Sigmoid colon (tissue), 7 donors: ENCODE data around the gene RESF1. TPM values are rescaled to one million over a fixed set of nuclear protein-coding genes. Genes with fewer than 3 reads are reported as not detected.

Experiments used
- DNase-seq: peaks from one replicate; pipeline ENCODE4 v3.0.0-alpha.2; 2019
- H3K27ac ChIP-seq, 4 donors: fragments of 200-600 bp; sonication (generic); one replicate each; pipeline ENCODE4 v1.5.1; 2016 to 2019; ENCODE audit warnings: mild to moderate bottlenecking in 1 of 4
- H3K27me3 ChIP-seq, 3 donors: fragments of 200-600 bp; sonication (generic); one replicate each; pipeline ENCODE4 v1.5.1; 2019; ENCODE audit warnings: mild to moderate bottlenecking in 1 of 3
- H3K36me3 ChIP-seq, 4 donors: fragments of 200-600 bp; sonication (generic); one replicate each; pipeline ENCODE4 v1.5.1; 2016 to 2019
- H3K4me1 ChIP-seq, 4 donors: fragments of 200-600 bp; sonication (generic); one replicate each; pipeline ENCODE4 v1.5.1; 2017 to 2019
- H3K4me3 ChIP-seq, 4 donors: fragments of 200-600 bp; sonication (generic); one replicate each; pipeline ENCODE4 v1.5.1; 2017 to 2019; ENCODE audit warnings: mild to moderate bottlenecking in 2 of 4, moderate library complexity in 1 of 4
- H3K9me3 ChIP-seq, 4 donors: fragments of 200-600 bp in 3 of 4; sonication (generic) in 3 of 4; one replicate each; pipeline versions ENCODE4 v1.5.1 to v1.6.1; 2013 to 2019
- EP300 ChIP-seq, 4 donors: sonication (generic); formaldehyde crosslinking; IDR thresholded peaks; one replicate each; pipeline ENCODE4 v1.6.1; 2017; ENCODE audit warnings: antibody characterized with exemption in 4 of 4
- POLR2A ChIP-seq, 2 donors: fragments of 450-650 bp; IDR thresholded peaks; one replicate each; pipeline ENCODE4 v1.6.1; 2016; ENCODE audit warnings: antibody characterized with exemption in 2 of 2, mild to moderate bottlenecking in 2 of 2, moderate library complexity in 2 of 2
- POLR2AphosphoS5 ChIP-seq, 4 donors: sonication (generic); formaldehyde crosslinking; IDR thresholded peaks; one replicate each; pipeline ENCODE4 v1.6.1; 2017; ENCODE audit warnings: antibody characterized with exemption in 4 of 4
- WGBS, 2 donors: extraction: QIAGEN DNeasy Blood & Tissue Kit; methylation state at CpG; one replicate each; pipeline ENCODE4 v1.1.7; 2013; 5-methylcytosine and 5-hydroxymethylcytosine counted together
- intact Hi-C: fragments of 100-400 bp; cut with DNase I; formaldehyde crosslinking; loops from one replicate; pipeline ENCODE4 v1.15.1; 2023
- polyA plus RNA-seq, 3 donors: library from polyadenylated mRNA; stranded (reverse); fragments of 200-250 nt; gene quantifications; one replicate each; pipeline ENCODE4 v1.2.3, GENCODE V29; 2013
- total RNA-seq, 4 donors: library from RNA; depleted of rRNA; stranded (reverse); fragments of >200 nt; gene quantifications; one replicate each; pipeline ENCODE4 v1.1.0, GENCODE V29; 2016
- TF ChIP-seq, protein P1 (sequence below), 4 experiments: fragments of 450-650 bp in 3 of 4; fragments of 200-600 bp in 1 of 4; IDR thresholded peaks; one replicate each; pipeline ENCODE4 v1.5.1; 2016 to 2019; ENCODE audit warnings: antibody characterized with exemption in 4 of 4, mild to moderate bottlenecking in 3 of 4, moderate library complexity in 2 of 4
- donor health status: healthy with polysubstance abuse.
- donor health status: Bipolar disorder and iron deficiency.
- donor health status: healthy.

RESF1 gene
- total and polyA plus RNA-seq, 7 donors, result 22.2 to 49.4 (median 36.4) TPM

DNA sequence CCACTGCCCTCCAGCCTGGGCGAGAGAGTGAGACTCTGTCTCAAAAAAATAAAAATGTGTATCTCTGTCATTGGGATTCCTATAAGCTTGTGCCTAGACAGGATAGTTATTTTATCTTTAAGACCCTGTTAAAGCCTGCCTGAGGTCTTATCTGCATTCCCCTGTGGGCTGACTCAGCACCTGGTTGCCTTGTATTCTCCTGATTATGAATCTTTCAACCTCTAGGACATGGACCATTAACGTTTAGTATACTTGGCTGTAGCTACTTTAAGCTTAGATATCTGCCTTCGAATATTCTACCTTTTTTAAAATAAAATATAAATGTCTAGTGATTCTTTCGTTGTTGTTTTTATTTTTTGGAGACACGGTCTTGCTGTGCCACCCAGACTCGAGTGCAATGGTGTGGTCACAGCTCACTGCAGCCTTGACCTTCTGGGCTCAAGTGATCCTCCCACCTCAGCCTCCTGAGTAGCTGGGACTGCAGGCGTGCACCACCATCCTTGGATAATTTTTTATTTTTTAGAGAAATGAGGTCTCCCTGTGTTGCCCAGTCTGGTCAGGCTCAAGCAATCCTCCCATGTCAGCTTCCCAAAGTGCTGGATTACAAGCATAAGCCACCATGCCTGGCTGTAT lies 41.3 kb downstream of the RESF1 start:
- intact Hi-C loops, result no loop called here
- Histone ChIP-seq H3K27me3 (no peaks in the 10 kb centered on the region), H3K4me3 (no peak overlapping the region), H3K9me3 (no peaks in the 10 kb centered on the region), H3K36me3 (peaks cover 0 to 56% (median 22%) of the 10 kb centered on the region in 4 donors), H3K27ac (no peak overlapping the region), H3K4me1 (peaks cover 0 to 7% (median 0%) of the 10 kb centered on the region in 4 donors)
- 95% methylated on average over 7 of the region's 7 CpGs for WGBS, 2 donors
- DNase-seq, result no peak
- TF ChIP-seq POLR2AphosphoS5 (IDR thresholded peaks at IDR 0.05), result no peak
- TF ChIP-seq POLR2A (IDR thresholded peaks at IDR 0.05), result no peak
- TF ChIP-seq, protein P1, sequence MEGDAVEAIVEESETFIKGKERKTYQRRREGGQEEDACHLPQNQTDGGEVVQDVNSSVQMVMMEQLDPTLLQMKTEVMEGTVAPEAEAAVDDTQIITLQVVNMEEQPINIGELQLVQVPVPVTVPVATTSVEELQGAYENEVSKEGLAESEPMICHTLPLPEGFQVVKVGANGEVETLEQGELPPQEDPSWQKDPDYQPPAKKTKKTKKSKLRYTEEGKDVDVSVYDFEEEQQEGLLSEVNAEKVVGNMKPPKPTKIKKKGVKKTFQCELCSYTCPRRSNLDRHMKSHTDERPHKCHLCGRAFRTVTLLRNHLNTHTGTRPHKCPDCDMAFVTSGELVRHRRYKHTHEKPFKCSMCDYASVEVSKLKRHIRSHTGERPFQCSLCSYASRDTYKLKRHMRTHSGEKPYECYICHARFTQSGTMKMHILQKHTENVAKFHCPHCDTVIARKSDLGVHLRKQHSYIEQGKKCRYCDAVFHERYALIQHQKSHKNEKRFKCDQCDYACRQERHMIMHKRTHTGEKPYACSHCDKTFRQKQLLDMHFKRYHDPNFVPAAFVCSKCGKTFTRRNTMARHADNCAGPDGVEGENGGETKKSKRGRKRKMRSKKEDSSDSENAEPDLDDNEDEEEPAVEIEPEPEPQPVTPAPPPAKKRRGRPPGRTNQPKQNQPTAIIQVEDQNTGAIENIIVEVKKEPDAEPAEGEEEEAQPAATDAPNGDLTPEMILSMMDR (IDR thresholded peaks at IDR 0.05), result no peak
- TF ChIP-seq EP300 (IDR thresholded peaks at IDR 0.05), result no peak

DNA sequence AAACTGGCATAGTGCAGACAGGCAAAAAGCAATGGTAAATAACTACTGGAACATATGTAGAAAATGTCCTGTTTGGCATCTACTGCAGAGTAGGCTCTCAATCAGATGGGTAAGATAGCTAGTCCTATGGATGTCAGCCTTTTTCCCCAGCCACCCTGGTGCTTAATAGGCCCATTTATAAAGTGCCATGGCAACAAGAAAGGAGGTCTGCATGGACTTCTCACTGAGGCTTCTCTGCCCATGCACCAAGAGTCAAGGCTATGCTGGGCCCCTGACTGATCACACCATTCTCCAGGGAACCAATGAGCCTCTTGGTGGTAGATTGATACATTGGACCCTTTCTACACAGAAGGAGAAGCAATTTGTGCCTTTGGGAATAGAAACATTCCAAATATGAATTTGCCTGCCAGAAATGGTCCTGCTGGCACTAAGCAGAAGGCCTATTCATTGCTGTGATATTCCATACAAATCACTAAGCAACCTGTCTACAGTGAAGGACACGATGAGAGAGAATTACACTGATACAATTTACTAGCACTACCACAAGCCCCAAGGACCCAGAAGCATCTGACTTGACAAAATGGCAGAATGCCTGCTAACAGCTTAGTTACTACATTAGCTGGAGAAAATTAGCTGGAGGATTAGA lies 43.8 kb downstream of the RESF1 start:
- no peak for DNase-seq
- intact Hi-C loops, result no loop called here
- no peaks in the 10 kb centered on the region for H3K9me3 ChIP-seq
- WGBS, 2 donors, result 80 to 94% methylated on average over 1 of the region's 1 CpG
- TF ChIP-seq POLR2AphosphoS5 (IDR thresholded peaks at IDR 0.05) (no peak), POLR2A (IDR thresholded peaks at IDR 0.05) (no peak), EP300 (IDR thresholded peaks at IDR 0.05) (no peak)
- TF ChIP-seq, protein P1 (IDR thresholded peaks at IDR 0.05), result no peak
- H3K4me3 ChIP-seq, result no peak overlapping the region
- H3K36me3 ChIP-seq, result peaks cover 0 to 31% (median 11%) of the 10 kb centered on the region in 4 donors
- H3K27ac ChIP-seq, result no peak overlapping the region
- H3K4me1 ChIP-seq, result peaks cover 0 to 7% (median 0%) of the 10 kb centered on the region in 4 donors
- H3K27me3 ChIP-seq, result no peaks in the 10 kb centered on the region

DNA sequence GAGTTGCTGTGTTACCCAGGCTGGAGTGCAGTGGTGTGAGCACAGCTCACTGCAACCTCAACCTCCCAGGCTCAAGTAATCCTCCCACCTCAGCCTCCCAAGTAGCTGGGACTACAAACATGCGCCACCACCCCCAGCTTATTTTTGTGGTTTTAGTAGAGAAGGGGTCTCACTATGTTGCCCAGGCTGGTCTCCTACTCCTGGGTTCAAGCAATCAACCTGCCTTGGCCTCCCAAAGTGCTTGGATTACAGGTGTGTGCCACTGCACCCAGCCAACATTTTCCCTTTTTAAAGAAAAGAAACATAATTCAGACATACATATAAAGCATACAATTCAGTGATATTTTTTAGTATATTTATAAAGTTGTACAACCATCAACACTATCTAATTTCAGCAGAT lies 44.4 kb downstream of the RESF1 start:
- DNase-seq, result no peak
- Histone ChIP-seq H3K27me3 (no peaks in the 10 kb centered on the region), H3K36me3 (peaks cover 0 to 24% (median 5%) of the 10 kb centered on the region in 4 donors), H3K4me3 (no peak overlapping the region), H3K4me1 (peaks cover 0 to 7% (median 0%) of the 10 kb centered on the region in 4 donors), H3K9me3 (no peaks in the 10 kb centered on the region), H3K27ac (no peak overlapping the region)
- TF ChIP-seq, protein P1 (IDR thresholded peaks at IDR 0.05), result no peak
- no peak for TF ChIP-seq POLR2AphosphoS5 (IDR thresholded peaks at IDR 0.05)
- no peak for TF ChIP-seq POLR2A (IDR thresholded peaks at IDR 0.05)
- TF ChIP-seq EP300 (IDR thresholded peaks at IDR 0.05), result no peak
- intact Hi-C loops, result no loop called here
- 94% methylated on average over 1 of the region's 1 CpG for WGBS, 2 donors

DNA sequence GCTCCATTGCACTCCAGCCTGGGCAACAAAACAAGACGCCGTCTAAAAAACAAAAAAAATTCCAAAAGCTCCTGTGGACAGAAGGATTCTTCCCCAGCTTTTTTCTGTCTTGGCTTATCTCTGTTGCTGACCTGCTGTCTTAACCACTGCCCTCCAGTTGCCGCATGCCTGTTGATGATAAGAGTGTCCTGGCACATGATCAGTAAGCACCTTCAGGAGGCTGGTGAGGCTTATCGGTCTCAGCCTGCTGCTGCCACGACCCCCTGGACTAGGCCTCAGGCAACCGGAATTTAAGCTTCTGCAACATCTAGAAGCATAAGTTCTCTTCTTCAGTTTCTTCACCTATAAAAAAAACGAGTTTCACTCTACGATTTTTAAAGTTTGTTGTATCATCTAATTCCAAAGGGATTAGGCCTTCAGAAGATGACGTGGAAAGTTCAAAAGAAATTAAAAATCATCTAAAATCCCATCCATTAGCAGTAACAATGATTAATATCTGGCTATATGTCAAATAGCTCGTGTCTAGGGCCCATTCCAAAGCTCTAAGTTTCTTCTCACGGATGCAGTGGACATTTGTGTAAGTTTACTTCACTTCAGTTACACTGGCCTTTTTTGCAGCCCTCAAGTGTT lies 46.4 kb downstream of the RESF1 start:
- Histone ChIP-seq H3K27ac (no peak overlapping the region), H3K36me3 (peaks cover 0 to 7% (median 1%) of the 10 kb centered on the region in 4 donors), H3K27me3 (no peaks in the 10 kb centered on the region), H3K9me3 (no peaks in the 10 kb centered on the region), H3K4me3 (no peak overlapping the region), H3K4me1 (peaks cover 0 to 7% (median 0%) of the 10 kb centered on the region in 4 donors)
- intact Hi-C loops, result no loop called here
- WGBS, 2 donors, result 74 to 80% methylated on average over 11 of the region's 11 CpGs
- no peak for TF ChIP-seq EP300 (IDR thresholded peaks at IDR 0.05)
- no peak for TF ChIP-seq POLR2AphosphoS5 (IDR thresholded peaks at IDR 0.05)
- TF ChIP-seq, protein P1 (IDR thresholded peaks at IDR 0.05), result no peak
- no peak for TF ChIP-seq POLR2A (IDR thresholded peaks at IDR 0.05)
- DNase-seq, result no peak

Other genes starting within 250 kb of the RESF1 start
- gene AMN1, start 230.4 kb upstream of the RESF1 start, total RNA-seq, result 10 to 100 TPM in 3 of 4 donors, 1 to 10 TPM in 1; 5.5 to 13.2 (median 11.0) TPM
- 10 to 100 TPM in 1 of 3 donors, 1 to 10 TPM in 2; 2.4 to 10.2 (median 5.5) TPM for gene AMN1, start 230.4 kb upstream of the RESF1 start, polyA plus RNA-seq
- 10 to 100 TPM in 3 of 4 donors, 1 to 10 TPM in 1; 9.4 to 16.0 (median 12.0) TPM for gene BICD1, start 147.4 kb downstream of the RESF1 start, total RNA-seq
- 1 to 10 TPM in 1 of 3 donors, under 1 TPM in 2; 0.60 to 5.8 (median 0.69) TPM for gene BICD1, start 147.4 kb downstream of the RESF1 start, polyA plus RNA-seq